PC-3 (cell line): ENCODE measurements around the gene CLEC11A. TPM values are rescaled to one million over a fixed set of nuclear protein-coding genes. Genes with fewer than 3 reads are reported as not detected.

Experiments used
- ATAC-seq: fragments of 200-7000 bp; cut with Tn5 transposase; 2 replicates; pipeline ENCODE4 v1.9.1; 2020; ENCODE audit warnings: mild to moderate bottlenecking, moderate library complexity
- BruUV-seq: library from RNA; stranded (reverse); fragments of 400-500 nt; replicated peaks from 2 replicates; lab custom pipeline; 2021; lab: Mats Ljungman, UMichigan
- CTCF ChIA-PET: fragments of 300-600 bp; sonication (Branson Sonifier 250); formaldehyde crosslinking; loops from one replicate; lab custom pipeline; 2022; ENCODE audit warnings: antibody characterized with exemption; lab: Charles Lee
- POLR2A ChIA-PET: fragments of 300-600 bp; sonication (Branson Sonifier 250); formaldehyde crosslinking; loops from one replicate; lab custom pipeline; 2022; ENCODE audit warnings: antibody characterized with exemption; ENCODE audit not compliant: unreplicated experiment; lab: Charles Lee
- DNase-seq: peaks from one replicate; pipeline ENCODE4 v3.0.0-alpha.2; 2015
- H2AFZ ChIP-seq: fragments of 300-600 bp; sonication (generic); 2 replicates; pipeline ENCODE4 v1.6.0; 2016; ENCODE audit warnings: antibody characterized with exemption, low read length
- H3F3A ChIP-seq: fragments of 300-600 bp; sonication (generic); one replicate; pipeline ENCODE4 v1.6.0; 2017; ENCODE audit warnings: antibody characterized with exemption, low read length, control low read depth, mild to moderate bottlenecking; ENCODE audit not compliant: unreplicated experiment
- H3K27ac ChIP-seq: fragments of 300-600 bp; sonication (generic); 2 replicates; pipeline ENCODE4 v1.5.1; 2016; ENCODE audit warnings: mild to moderate bottlenecking, low read length
- H3K27me3 ChIP-seq: fragments of 300-600 bp; sonication (generic); 2 replicates; pipeline ENCODE4 v1.6.1; 2016; ENCODE audit warnings: low read length, mixed read lengths
- H3K36me3 ChIP-seq: fragments of 300-600 bp; sonication (generic); 2 replicates; pipeline ENCODE4 v1.6.1; 2016; ENCODE audit warnings: low read depth, mixed run types, low read length, mixed read lengths
- H3K4me1 ChIP-seq: fragments of 300-600 bp; sonication (generic); 2 replicates; pipeline ENCODE4 v1.5.1; 2016; ENCODE audit warnings: low read length; ENCODE audit not compliant: insufficient read depth
- H3K4me2 ChIP-seq: fragments of 300-600 bp; sonication (generic); 2 replicates; pipeline ENCODE4 v1.6.0; 2016; ENCODE audit warnings: low read length
- H3K4me3 ChIP-seq: fragments of 300-600 bp; sonication (generic); 2 replicates; pipeline ENCODE4 v1.5.1; 2016; ENCODE audit warnings: mild to moderate bottlenecking, low read length, mixed read lengths
- H3K79me2 ChIP-seq: fragments of 300-600 bp; sonication (generic); 2 replicates; pipeline ENCODE4 v1.6.1; 2017; ENCODE audit warnings: low read length, mixed read lengths
- H3K9ac ChIP-seq: fragments of 300-600 bp; sonication (generic); 2 replicates; pipeline ENCODE4 v1.6.0; 2016; ENCODE audit warnings: mild to moderate bottlenecking, low read length
- H3K9me2 ChIP-seq: fragments of 300-600 bp; sonication (generic); replicated peaks from 2 replicates; pipeline ENCODE4 v1.6.1; 2016; ENCODE audit warnings: mixed run types, low read length, mixed read lengths
- H3K9me3 ChIP-seq: fragments of 300-600 bp; sonication (generic); 2 replicates; pipeline ENCODE4 v1.6.1; 2016; ENCODE audit warnings: low read length, mixed read lengths
- H4K20me1 ChIP-seq: fragments of 300-600 bp; sonication (generic); 2 replicates; pipeline ENCODE4 v1.6.1; 2016; ENCODE audit warnings: low read length, mixed read lengths
- EZH2 ChIP-seq: fragments of 300-600 bp; sonication (generic); IDR thresholded peaks from one replicate; pipeline ENCODE4 v1.6.1; 2017; ENCODE audit warnings: antibody characterized with exemption, mild to moderate bottlenecking, low read length; ENCODE audit not compliant: unreplicated experiment
- EZH2phosphoT487 ChIP-seq: fragments of 300-600 bp; sonication (generic); IDR thresholded peaks from 2 replicates; pipeline ENCODE4 v1.6.1; 2018; ENCODE audit warnings: mild to moderate bottlenecking, antibody characterized with exemption, low read length, borderline replicate concordance
- intact Hi-C: fragments of 100-400 bp; cut with micrococcal nuclease; formaldehyde crosslinking; loops from 2 replicates; pipeline ENCODE4 v1.9.0; 2023
- total RNA-seq: library from RNA; depleted of rRNA; stranded (reverse); fragments of >200 nt; gene quantifications from 2 replicates; pipeline ENCODE4 v1.2.3, GENCODE V29; 2014
- TF ChIP-seq, protein P1 (sequence below): fragments of 300-600 bp; sonication (generic); conservative IDR thresholded peaks from 2 replicates; pipeline ENCODE4 v1.5.1; 2017; ENCODE audit warnings: antibody characterized with exemption, low read depth, mild to moderate bottlenecking, low read length

Gene CLEC11A
- total RNA-seq, 1 experiment from 2014 or later = 2.3 TPM

DNA sequence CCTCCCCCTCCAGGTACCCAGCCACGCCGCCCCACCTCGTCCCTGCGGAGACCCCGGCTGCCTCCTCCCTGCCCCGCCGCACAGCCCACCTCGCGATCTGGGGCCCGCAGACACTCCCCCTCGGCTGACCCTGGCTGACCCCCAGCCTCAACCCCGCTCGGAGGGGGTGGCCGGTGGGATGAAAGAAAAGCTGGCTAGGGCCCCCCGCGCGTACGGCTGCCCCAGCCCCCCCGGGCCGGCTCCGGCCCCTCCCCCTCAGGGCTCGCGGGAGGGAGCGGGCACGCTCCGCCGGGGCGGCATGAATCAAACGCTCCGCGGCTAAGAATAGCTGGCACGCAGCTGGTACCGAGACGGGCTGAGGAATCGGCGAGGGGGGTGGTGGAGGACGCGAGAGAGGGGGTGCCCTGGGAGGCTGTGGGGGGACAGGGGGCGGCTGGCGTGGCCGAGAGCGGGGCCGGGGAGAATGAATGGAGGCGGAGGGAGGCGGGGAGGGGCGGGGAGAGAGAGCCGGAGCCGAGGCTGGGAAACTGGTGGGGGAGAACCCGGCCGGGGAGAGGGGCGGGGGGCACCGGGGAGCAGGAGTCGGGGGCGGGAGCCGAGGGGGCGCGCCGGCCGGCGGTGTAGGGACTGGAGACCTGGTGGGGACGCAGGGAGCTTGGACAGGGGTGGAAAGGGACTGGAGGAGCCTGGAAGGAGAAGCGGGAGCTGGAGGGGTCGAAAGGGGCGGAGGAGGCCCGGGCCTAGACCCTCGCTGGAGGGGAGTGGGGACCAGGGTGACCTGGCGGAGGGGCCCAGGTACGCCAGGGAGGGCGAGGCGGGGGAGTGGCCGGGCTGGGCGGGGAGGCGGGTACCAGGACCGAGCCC, 4.7 kb upstream of the CLEC11A start:
- Histone ChIP-seq H3K79me2 (no peaks in the 10 kb centered on the region), H2AFZ (no peak overlapping the region), H4K20me1 (no peaks in the 10 kb centered on the region), H3K9me2 (no peaks in the 10 kb centered on the region), H3K4me2 (peak overlapping the region; percentile 73), H3K4me3 (peak overlapping the region; percentile 50), H3K36me3 (no peaks in the 10 kb centered on the region), H3K27me3 (peaks cover 45% of the 10 kb centered on the region), H3K27ac (no peak overlapping the region), H3K9ac (no peak overlapping the region), H3K9me3 (no peaks in the 10 kb centered on the region), H3K4me1 (no peaks in the 10 kb centered on the region; the same call in 1 of the 2 replicates), H3F3A (no peaks in the 10 kb centered on the region)
- POLR2A ChIA-PET = no interaction called here
- ATAC-seq (no peak), DNase-seq (no peak)
- TF ChIP-seq EZH2phosphoT487 = no peak
- TF ChIP-seq EZH2 = peak; percentile 70
- TF ChIP-seq, protein P1, sequence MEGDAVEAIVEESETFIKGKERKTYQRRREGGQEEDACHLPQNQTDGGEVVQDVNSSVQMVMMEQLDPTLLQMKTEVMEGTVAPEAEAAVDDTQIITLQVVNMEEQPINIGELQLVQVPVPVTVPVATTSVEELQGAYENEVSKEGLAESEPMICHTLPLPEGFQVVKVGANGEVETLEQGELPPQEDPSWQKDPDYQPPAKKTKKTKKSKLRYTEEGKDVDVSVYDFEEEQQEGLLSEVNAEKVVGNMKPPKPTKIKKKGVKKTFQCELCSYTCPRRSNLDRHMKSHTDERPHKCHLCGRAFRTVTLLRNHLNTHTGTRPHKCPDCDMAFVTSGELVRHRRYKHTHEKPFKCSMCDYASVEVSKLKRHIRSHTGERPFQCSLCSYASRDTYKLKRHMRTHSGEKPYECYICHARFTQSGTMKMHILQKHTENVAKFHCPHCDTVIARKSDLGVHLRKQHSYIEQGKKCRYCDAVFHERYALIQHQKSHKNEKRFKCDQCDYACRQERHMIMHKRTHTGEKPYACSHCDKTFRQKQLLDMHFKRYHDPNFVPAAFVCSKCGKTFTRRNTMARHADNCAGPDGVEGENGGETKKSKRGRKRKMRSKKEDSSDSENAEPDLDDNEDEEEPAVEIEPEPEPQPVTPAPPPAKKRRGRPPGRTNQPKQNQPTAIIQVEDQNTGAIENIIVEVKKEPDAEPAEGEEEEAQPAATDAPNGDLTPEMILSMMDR = no peak
- intact Hi-C loops = no loop called here
- CTCF ChIA-PET = no interaction called here
- BruUV-seq = no TSS peak

DNA sequence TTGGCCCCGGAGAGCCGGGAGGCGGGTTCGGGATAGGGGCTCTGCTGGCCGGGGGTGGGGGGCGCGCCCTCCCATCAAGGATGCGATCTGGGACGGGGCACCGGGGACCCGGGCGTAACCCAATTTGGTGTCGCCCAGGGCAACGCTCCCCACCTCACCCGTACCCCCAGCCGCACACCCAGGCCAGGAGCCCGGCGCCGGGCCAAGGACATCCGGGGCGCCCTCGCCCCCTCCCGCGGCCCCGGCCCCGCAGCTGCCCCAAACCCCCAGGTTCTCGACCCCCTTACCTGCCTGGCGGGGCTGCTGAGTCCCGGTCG, 4.1 kb upstream of the CLEC11A start:
- intact Hi-C loops = no loop called here
- POLR2A ChIA-PET = no interaction called here
- no peak overlapping the region for H3K9ac ChIP-seq

More for the DNA sequence above, 4.1 kb upstream of the CLEC11A start:
- peak overlapping the region; percentile 50; the same call in 1 of the 2 replicates for H3K4me3 ChIP-seq
- H3K9me3 ChIP-seq = no peaks in the 10 kb centered on the region
- peak overlapping the region; percentile 73 for H3K4me2 ChIP-seq
- no peaks in the 10 kb centered on the region for H3K36me3 ChIP-seq
- H3K4me1 ChIP-seq = peaks cover 2% of the 10 kb centered on the region; the same call in 1 of the 2 replicates
- CTCF ChIA-PET = no interaction called here
- ATAC-seq (no peak), DNase-seq (no peak)
- no peaks in the 10 kb centered on the region for H4K20me1 ChIP-seq
- H2AFZ ChIP-seq = no peak overlapping the region
- peaks cover 41% of the 10 kb centered on the region for H3K27me3 ChIP-seq
- H3K27ac ChIP-seq = no peak overlapping the region
- TF ChIP-seq, protein P1 = no peak
- no peak for TF ChIP-seq EZH2phosphoT487
- TF ChIP-seq EZH2 = no peak
- no TSS peak for BruUV-seq
- H3K79me2 ChIP-seq = no peaks in the 10 kb centered on the region
- no peaks in the 10 kb centered on the region for H3K9me2 ChIP-seq
- H3F3A ChIP-seq = no peaks in the 10 kb centered on the region
